Adipocyte (in vitro differentiated cells): Measurements from ENCODE around the gene MEMO1.
A peak's percentile ranks its signal among the peaks of the same experiment; 100 is the strongest.
"Not testable (repeated sequence)": the region's sequence is repeated elsewhere in the genome, so short reads cannot be mapped to it uniquely, and the experiment has no call there.

Source experiments
- DNase-seq: peaks from one replicate; pipeline ENCODE4 v3.0.0-alpha.2; 2015; ENCODE audit warnings: low read depth
- H3K27me3 ChIP-seq: replicated peaks from 2 replicates; pipeline ENCODE4 v1.7.0; 2013; ENCODE audit warnings: mild to moderate bottlenecking, low read length, moderate library complexity; ENCODE audit not compliant: control insufficient read depth, insufficient read depth
- H3K36me3 ChIP-seq: 2 replicates; pipeline ENCODE4 v1.7.0; 2013; ENCODE audit warnings: low read length, mild to moderate bottlenecking, moderate library complexity; ENCODE audit not compliant: control insufficient read depth, insufficient read depth, severe bottlenecking
- H3K4me1 ChIP-seq: 2 replicates; pipeline ENCODE4 v1.7.0; 2013; ENCODE audit warnings: mild to moderate bottlenecking, low read length, moderate library complexity; ENCODE audit not compliant: control insufficient read depth, insufficient read depth
- H3K4me3 ChIP-seq: 2 replicates; pipeline ENCODE4 v1.7.0; 2013; ENCODE audit warnings: mild to moderate bottlenecking, low read length, moderate library complexity
- H3K9ac ChIP-seq: 2 replicates; pipeline ENCODE4 v1.7.0; 2013; ENCODE audit warnings: mild to moderate bottlenecking, low read length, moderate library complexity
- H3K9me3 ChIP-seq: 2 replicates; pipeline ENCODE4 v1.7.0; 2013; ENCODE audit warnings: mild to moderate bottlenecking, low read length, moderate library complexity; ENCODE audit not compliant: control insufficient read depth

The MEMO1 gene

DNA sequence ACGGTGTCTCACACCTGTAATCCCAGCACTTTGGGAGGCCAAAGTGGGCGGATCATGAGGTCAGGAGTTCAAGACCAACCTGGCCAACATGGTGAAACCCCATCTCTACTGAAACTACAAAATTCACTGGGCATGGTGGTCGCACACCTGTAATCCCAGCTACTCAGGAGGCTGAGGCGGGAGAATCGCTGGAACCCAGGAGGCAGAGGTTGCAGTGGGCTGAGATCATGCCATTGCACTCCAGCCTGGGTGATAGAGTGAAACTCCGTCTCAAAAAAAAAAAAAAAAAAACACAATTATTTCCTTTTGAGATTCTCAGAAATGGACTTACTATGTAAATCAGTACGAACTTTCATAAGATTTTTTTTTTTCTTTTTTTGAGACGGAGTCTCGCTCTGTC, 57.7 kb downstream of the MEMO1 start:
- DNase-seq, H3K27me3 ChIP-seq: not testable (repeated sequence)

DNA sequence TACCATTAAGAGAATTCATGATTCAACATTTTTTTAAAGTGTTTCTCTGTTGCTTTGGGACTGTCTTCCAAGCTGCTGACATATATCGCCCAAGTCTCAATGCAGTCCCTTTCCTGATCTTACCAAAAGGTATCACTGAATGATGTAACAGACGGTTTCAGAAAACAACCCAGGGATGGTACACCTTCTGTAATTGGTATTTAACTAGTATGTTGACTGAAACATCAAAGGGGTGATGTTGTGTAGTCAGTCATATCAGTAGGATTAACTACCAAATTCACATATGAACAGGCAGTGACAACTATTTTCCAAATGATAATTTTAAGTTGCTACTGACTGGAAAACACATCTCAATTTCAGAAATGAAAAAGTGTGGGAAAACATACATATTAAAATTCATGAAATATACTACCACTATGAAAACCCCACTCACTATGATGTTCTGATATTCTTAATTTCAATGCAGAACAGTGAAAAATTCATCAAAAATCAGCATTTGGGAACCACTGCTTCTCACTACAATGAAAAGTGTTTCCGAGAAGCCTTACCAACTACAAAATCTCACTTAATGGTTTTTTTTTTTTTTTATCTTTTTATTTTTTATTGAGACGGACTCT, 59.8 kb downstream of the MEMO1 start:
- no peak overlapping the region for H3K4me3 ChIP-seq
- no peaks in the 10 kb centered on the region for H3K36me3 ChIP-seq
- DNase-seq: no peak
- H3K4me1 ChIP-seq: peaks cover under 1% of the 10 kb centered on the region
- H3K9ac ChIP-seq: no peak overlapping the region
- no peaks in the 10 kb centered on the region for H3K9me3 ChIP-seq
- no peaks in the 10 kb centered on the region for H3K27me3 ChIP-seq

More for the DNA sequence above, 57.7 kb downstream of the MEMO1 start:
- not testable (repeated sequence) for H3K9ac ChIP-seq, H3K4me3 ChIP-seq, H3K4me1 ChIP-seq, H3K36me3 ChIP-seq, H3K9me3 ChIP-seq

DNA sequence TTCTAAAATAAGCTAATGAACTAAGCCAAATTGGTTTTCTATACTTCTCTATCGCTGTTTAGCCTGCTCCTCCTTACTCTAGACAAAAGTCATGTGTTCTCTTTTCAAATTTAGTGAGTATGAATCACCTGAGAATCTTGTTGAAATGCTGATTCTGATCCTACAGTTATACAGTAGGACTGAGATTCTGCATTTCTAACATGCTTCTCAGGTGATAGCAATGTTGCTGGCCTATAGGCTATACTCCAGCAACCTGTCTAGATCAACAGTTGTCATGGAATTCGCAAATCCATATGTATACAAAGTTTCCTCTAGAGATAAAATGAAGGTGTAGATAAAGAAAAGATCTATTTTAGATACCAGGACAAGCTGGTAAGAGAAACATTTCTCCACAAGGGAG, 62.9 kb downstream of the MEMO1 start:
- H3K9ac ChIP-seq: no peak overlapping the region
- no peaks in the 10 kb centered on the region for H3K36me3 ChIP-seq
- H3K9me3 ChIP-seq: no peaks in the 10 kb centered on the region
- no peaks in the 10 kb centered on the region for H3K27me3 ChIP-seq
- no peak overlapping the region for H3K4me3 ChIP-seq
- peaks cover 11% of the 10 kb centered on the region for H3K4me1 ChIP-seq
- DNase-seq: no peak

DNA sequence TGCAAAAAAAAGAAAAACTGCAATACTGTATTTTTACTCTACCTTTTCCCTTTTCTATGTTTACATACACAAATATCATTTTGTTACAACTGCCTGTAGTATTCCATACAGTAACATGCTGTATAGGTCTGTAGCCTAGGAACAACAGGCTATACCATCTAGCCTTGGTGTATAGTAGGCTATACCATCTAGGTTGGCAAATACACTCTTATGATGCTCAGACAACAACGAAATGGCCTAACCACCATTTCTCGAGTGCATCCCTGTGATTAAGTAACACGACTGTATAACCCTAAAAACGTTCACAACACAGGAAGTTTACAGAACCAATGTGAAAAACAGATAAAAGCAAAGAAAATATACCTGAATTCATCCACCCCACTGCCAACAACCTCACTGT, 64.0 kb downstream of the MEMO1 start:
- H3K36me3 ChIP-seq: peaks cover 7% of the 10 kb centered on the region
- DNase-seq: no peak
- no peak overlapping the region for H3K9ac ChIP-seq
- no peaks in the 10 kb centered on the region for H3K9me3 ChIP-seq
- H3K4me1 ChIP-seq: peaks cover 13% of the 10 kb centered on the region
- H3K4me3 ChIP-seq: no peak overlapping the region
- no peaks in the 10 kb centered on the region for H3K27me3 ChIP-seq

DNA sequence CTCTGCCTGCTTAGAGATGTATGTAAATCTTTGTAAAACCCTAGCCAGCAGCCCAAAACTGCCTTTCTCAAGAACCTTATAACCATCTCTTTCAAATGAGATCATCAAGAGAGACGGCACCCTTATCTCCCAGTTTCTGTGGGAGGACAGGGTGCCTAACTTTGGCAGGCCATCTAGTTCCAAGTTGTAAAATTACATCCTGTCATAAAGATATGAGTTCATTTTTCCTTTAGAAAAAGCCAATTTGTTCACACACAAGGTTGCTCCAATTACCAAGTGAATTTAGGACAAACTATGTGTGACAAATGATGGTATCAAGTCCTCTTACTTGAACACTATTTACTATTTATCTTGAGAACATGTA, 65.3 kb downstream of the MEMO1 start:
- no peak overlapping the region for H3K4me3 ChIP-seq
- DNase-seq: no peak
- H3K36me3 ChIP-seq: peaks cover 11% of the 10 kb centered on the region
- no peak overlapping the region for H3K9ac ChIP-seq
- peaks cover 15% of the 10 kb centered on the region for H3K4me1 ChIP-seq
- no peaks in the 10 kb centered on the region for H3K27me3 ChIP-seq
- H3K9me3 ChIP-seq: no peaks in the 10 kb centered on the region

DNA sequence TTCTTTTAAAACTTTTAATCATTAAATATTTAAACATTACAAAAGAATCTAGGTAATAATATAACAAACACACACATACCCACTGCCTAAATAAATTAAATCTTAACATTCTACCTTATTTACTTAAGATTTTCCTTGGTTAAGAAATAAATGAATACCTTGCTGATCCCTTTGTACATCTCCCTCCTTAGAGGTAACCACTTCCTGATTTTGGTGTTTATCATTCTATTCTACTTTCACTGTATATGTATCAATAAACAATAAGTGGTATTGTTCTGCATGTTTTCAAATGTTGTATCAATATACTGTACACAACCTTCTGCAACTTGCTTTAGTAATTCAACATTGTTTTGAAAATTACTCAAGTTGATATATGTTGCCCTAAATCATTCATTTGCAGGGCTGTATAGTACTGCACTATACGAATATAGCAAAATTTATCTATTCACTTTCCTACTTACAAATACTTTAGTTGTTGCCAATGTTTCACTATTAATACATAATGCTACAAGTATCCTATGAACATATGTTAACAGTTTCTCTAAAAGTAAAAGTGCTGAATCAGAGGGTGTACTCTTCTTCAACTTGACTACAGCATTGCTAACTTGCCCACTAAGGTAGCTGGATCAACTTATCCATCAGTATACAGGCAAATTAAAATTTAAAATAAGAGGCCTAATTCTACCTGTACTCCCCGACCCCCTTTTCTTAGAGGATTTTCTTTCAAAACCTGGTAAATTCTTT, 65.8 kb downstream of the MEMO1 start:
- peaks cover 15% of the 10 kb centered on the region for H3K4me1 ChIP-seq
- no peak for DNase-seq
- H3K36me3 ChIP-seq: peaks cover 11% of the 10 kb centered on the region
- no peaks in the 10 kb centered on the region for H3K9me3 ChIP-seq
- H3K27me3 ChIP-seq: no peaks in the 10 kb centered on the region
- H3K9ac ChIP-seq: no peak overlapping the region
- no peak overlapping the region for H3K4me3 ChIP-seq

DNA sequence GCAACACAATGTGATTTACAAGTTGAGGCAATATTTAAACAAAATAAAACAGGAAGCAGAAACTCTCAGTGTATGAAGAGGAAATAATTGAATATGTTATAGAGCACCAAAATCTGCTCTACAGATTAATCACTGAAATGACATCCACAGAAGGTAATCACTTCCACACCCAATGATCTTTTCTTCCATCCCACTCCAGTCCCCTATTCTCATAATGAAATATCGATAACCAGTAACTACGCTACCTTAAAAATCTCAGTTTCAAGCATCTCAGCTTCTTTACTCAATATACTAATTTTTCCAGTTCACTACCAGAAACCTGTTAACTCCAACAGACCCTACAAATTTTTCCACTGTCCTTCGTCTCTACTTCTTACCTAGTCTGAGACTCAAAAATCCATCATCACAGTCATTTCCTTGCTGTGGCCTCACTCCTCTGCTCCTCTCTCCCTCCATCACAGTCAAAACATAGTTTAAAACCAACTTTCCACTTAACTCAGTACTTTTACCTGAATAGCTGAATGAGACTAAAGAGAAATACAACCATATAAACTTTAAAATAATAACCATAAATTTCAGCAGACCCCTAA, 67.1 kb downstream of the MEMO1 start:
- Histone ChIP-seq H3K27me3 (no peaks in the 10 kb centered on the region), H3K4me3 (no peak overlapping the region), H3K9ac (no peak overlapping the region), H3K36me3 (peaks cover 11% of the 10 kb centered on the region), H3K9me3 (no peaks in the 10 kb centered on the region), H3K4me1 (peaks cover 15% of the 10 kb centered on the region)
- no peak for DNase-seq

DNA sequence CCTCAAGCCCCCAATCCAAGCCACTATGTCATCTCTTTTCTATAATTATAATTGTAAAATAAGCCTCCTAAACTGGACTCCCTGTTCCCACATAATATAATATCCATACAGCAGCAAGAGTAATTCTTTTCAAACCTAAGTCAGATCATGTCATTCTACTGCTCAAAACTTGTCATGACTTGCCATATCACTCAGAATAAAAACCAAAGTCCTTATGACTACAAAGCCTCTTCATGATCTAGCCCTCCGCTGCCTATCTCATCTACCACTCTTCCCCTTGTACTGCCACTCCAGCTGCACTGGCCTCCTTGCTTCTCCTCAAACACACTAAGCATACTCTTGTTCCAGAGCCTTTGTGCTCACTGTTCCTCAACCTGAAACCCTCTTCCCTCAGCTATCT, 69.9 kb downstream of the MEMO1 start:
- Histone ChIP-seq H3K27me3 (no peaks in the 10 kb centered on the region), H3K9me3 (no peaks in the 10 kb centered on the region), H3K9ac (no peak overlapping the region), H3K36me3 (peaks cover 11% of the 10 kb centered on the region), H3K4me1 (peaks cover 14% of the 10 kb centered on the region), H3K4me3 (no peak overlapping the region)
- no peak for DNase-seq

DNA sequence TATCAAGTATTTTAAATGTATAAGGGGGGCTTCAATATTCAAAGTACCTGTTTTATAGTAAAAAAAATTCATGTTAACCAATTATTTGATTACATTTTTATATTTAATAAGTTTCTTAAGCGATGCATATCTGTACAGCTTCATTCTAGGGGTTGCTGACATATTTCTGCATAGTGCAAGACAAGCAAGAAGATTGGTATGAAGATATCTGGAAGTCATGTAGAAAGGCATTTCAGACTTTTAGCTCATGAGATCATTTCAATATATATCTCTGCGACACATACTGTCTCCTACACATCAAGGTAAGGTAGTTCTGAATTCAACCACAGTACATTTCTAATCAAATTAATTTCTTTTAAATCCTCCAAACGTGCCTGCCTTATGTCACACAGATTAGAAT, 73.1 kb downstream of the MEMO1 start:
- peaks cover 4% of the 10 kb centered on the region for H3K4me1 ChIP-seq
- H3K9ac ChIP-seq: no peak overlapping the region
- DNase-seq: peak; percentile 57
- no peaks in the 10 kb centered on the region for H3K27me3 ChIP-seq
- H3K36me3 ChIP-seq: peaks cover 10% of the 10 kb centered on the region
- no peak overlapping the region for H3K4me3 ChIP-seq
- H3K9me3 ChIP-seq: no peaks in the 10 kb centered on the region

DNA sequence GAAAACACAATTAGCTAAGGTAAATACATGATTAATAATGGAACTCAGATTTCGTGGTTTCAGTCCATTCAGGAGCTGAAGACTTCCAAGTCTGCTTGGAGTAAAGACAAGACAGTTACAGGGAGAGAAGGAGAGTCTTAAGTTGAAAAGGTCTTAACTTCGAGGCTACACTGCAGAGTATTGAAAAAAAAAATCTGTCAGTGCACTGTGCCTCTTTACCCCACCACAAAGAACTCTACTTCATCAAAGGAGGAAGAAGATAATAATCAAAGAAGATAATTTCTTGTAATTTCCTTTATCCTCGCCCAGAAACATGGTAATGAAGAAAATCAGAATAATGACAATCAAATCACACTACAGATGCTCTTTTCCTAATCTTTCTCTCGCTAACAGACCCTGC, 75.4 kb downstream of the MEMO1 start:
- no peaks in the 10 kb centered on the region for H3K36me3 ChIP-seq
- no peak overlapping the region for H3K4me3 ChIP-seq
- H3K27me3 ChIP-seq: no peaks in the 10 kb centered on the region
- H3K9me3 ChIP-seq: no peaks in the 10 kb centered on the region
- no peak overlapping the region for H3K9ac ChIP-seq
- no peak for DNase-seq
- no peaks in the 10 kb centered on the region for H3K4me1 ChIP-seq

DNA sequence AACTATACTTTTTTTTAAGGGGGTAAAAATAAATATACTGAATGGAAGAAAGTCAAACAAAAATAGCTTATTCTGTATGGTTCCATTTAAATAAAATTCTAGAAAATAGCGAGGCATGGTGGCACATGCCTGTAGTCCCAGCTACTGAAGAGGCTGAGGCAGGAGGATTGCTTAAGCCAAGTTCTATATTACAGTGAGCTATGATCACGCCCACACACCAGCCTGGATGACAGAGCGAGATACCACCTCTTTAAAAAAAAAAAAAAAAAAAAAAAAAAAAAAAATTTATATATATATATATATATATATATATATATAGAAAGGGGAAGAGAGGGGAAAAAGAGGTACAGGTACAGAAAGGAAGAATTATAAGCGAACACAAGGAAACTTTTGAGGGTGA, 77.7 kb downstream of the MEMO1 start:
- Histone ChIP-seq H3K4me1 (no peaks in the 10 kb centered on the region), H3K27me3 (no peaks in the 10 kb centered on the region)
- no peak for DNase-seq

More for the DNA sequence above, 77.7 kb downstream of the MEMO1 start:
- Histone ChIP-seq H3K9me3 (no peaks in the 10 kb centered on the region), H3K9ac (no peak overlapping the region), H3K36me3 (peaks cover 4% of the 10 kb centered on the region), H3K4me3 (no peak overlapping the region)
